H9 (cell line): ENCODE measurements around the gene ASCL1. TPM values are rescaled to one million over a fixed set of nuclear protein-coding genes. Genes with fewer than 3 reads are reported as not detected.

Source experiments
- DNase-seq: peaks from one replicate; pipeline ENCODE4 v3.0.0-alpha.2; 2017
- H2AFZ ChIP-seq: one replicate; pipeline ENCODE4 v1.6.1; 2013; ENCODE audit warnings: mild to moderate bottlenecking, low read length, control low read depth, moderate library complexity
- H2AK5ac ChIP-seq: 2 replicates; pipeline ENCODE4 v1.6.1; 2013; ENCODE audit warnings: low read length, control low read depth, mixed read lengths; ENCODE audit not compliant: insufficient read length
- H2BK120ac ChIP-seq: one replicate; pipeline ENCODE4 v1.6.1; 2013; ENCODE audit warnings: low read depth, mild to moderate bottlenecking, low read length, control low read depth, inconsistent platforms; ENCODE audit not compliant: poor library complexity, severe bottlenecking
- H2BK12ac ChIP-seq: 2 replicates; pipeline ENCODE4 v1.6.1; 2013; ENCODE audit warnings: low read length, control low read depth, mixed read lengths, low read depth; ENCODE audit not compliant: insufficient read length
- H2BK15ac ChIP-seq: 2 replicates; pipeline ENCODE4 v1.6.1; 2013; ENCODE audit warnings: low read depth, low read length, control low read depth
- H2BK20ac ChIP-seq: one replicate; pipeline ENCODE4 v1.6.1; 2013; ENCODE audit warnings: low read depth, mild to moderate bottlenecking, low read length, control low read depth, inconsistent platforms; ENCODE audit not compliant: poor library complexity, severe bottlenecking
- H2BK5ac ChIP-seq: 2 replicates; pipeline ENCODE4 v1.6.1; 2013; ENCODE audit warnings: low read length, control low read depth, mixed read lengths; ENCODE audit not compliant: insufficient read length
- H3K14ac ChIP-seq: 2 replicates; pipeline ENCODE4 v1.6.1; 2013; ENCODE audit warnings: low read length, control low read depth; ENCODE audit not compliant: insufficient read depth
- H3K18ac ChIP-seq: 2 replicates; pipeline ENCODE4 v1.6.1; 2013; ENCODE audit warnings: low read depth, mild to moderate bottlenecking, mixed read lengths, low read length, control low read depth; ENCODE audit not compliant: insufficient read length
- H3K23ac ChIP-seq: 2 replicates; pipeline ENCODE4 v1.6.1; 2013; ENCODE audit warnings: low read length, control low read depth, mixed read lengths, low read depth; ENCODE audit not compliant: insufficient read length
- H3K23me2 ChIP-seq: 2 replicates; pipeline ENCODE4 v1.6.1; 2013; ENCODE audit warnings: low read depth, mild to moderate bottlenecking, mixed read lengths, low read length, control low read depth; ENCODE audit not compliant: insufficient read length, poor library complexity, severe bottlenecking
- H3K27ac ChIP-seq: 2 replicates; pipeline ENCODE4 v1.5.1; 2013; ENCODE audit warnings: low read length, control low read depth, mixed read lengths, low read depth; ENCODE audit not compliant: insufficient read length
- H3K27me3 ChIP-seq: 2 replicates; pipeline ENCODE4 v1.6.1; 2013; ENCODE audit warnings: low read length, control low read depth, inconsistent platforms; ENCODE audit not compliant: insufficient read depth
- H3K4ac ChIP-seq: 2 replicates; pipeline ENCODE4 v1.6.1; 2013; ENCODE audit warnings: low read depth, mild to moderate bottlenecking, control low read depth, inconsistent platforms, low read length, moderate library complexity
- H3K4me1 ChIP-seq: 2 replicates; pipeline ENCODE4 v1.6.1; 2013; ENCODE audit warnings: low read length, control low read depth, inconsistent platforms; ENCODE audit not compliant: insufficient read depth
- H3K4me2 ChIP-seq: 2 replicates; pipeline ENCODE4 v1.6.1; 2013; ENCODE audit warnings: low read length, control low read depth, mixed read lengths; ENCODE audit not compliant: insufficient read length, insufficient read depth
- H3K56ac ChIP-seq: 2 replicates; pipeline ENCODE4 v1.6.1; 2013; ENCODE audit warnings: low read depth, mild to moderate bottlenecking, mixed read lengths, low read length, control low read depth; ENCODE audit not compliant: insufficient read length
- H3K79me1 ChIP-seq: 2 replicates; pipeline ENCODE4 v1.6.1; 2013; ENCODE audit warnings: low read depth, mild to moderate bottlenecking, moderate library complexity, low read length, control low read depth, inconsistent platforms; ENCODE audit not compliant: insufficient read depth, poor library complexity, severe bottlenecking
- H3K79me2 ChIP-seq: 2 replicates; pipeline ENCODE4 v1.6.1; 2013; ENCODE audit warnings: low read length, control low read depth, inconsistent platforms; ENCODE audit not compliant: insufficient read depth
- H3K9ac ChIP-seq: 2 replicates; pipeline ENCODE4 v1.6.1; 2013; ENCODE audit warnings: low read length, control low read depth, mixed read lengths; ENCODE audit not compliant: insufficient read length; ENCODE audit errors: extremely low read depth
- H3K9me3 ChIP-seq: one replicate; pipeline ENCODE4 v1.6.1; 2013; ENCODE audit warnings: low read depth, low read length, inconsistent platforms; ENCODE audit not compliant: control insufficient read depth
- H3T11ph ChIP-seq: one replicate; pipeline ENCODE4 v1.6.1; 2013; ENCODE audit warnings: mild to moderate bottlenecking, low read length, control low read depth, inconsistent platforms
- H4K20me1 ChIP-seq: one replicate; pipeline ENCODE4 v1.6.1; 2013; ENCODE audit not compliant: control insufficient read depth, insufficient read length, insufficient read depth
- H4K5ac ChIP-seq: 2 replicates; pipeline ENCODE4 v1.6.1; 2013; ENCODE audit warnings: low read depth, mild to moderate bottlenecking, mixed read lengths, low read length, control low read depth; ENCODE audit not compliant: insufficient read length
- H4K8ac ChIP-seq: replicated peaks from 2 replicates; pipeline ENCODE4 v1.6.1; 2013; ENCODE audit warnings: low read length, control low read depth, mixed read lengths, low read depth; ENCODE audit not compliant: insufficient read length
- H4K91ac ChIP-seq: 2 replicates; pipeline ENCODE4 v1.6.1; 2013; ENCODE audit warnings: low read depth, mild to moderate bottlenecking, moderate library complexity, mixed read lengths, low read length, control low read depth; ENCODE audit not compliant: insufficient read length
- H3K27ac Mint-ChIP-seq, 3 experiments: 2 replicates in 2 of 3; 3 replicates in 1 of 3; pipeline ENCODE4 v1.8.0; 2020 to 2021; ENCODE audit warnings: mixed read lengths in 3 of 3, mild to moderate bottlenecking in 1 of 3, moderate library complexity in 1 of 3
- H3K27me3 Mint-ChIP-seq: 2 replicates; pipeline ENCODE4 v1.8.0; 2021; ENCODE audit warnings: low read depth, mild to moderate bottlenecking, moderate library complexity, mixed read lengths
- H3K36me3 Mint-ChIP-seq, 3 experiments: 2 replicates in 2 of 3; 3 replicates in 1 of 3; pipeline ENCODE4 v1.8.0; 2020 to 2021; ENCODE audit warnings: low read depth in 3 of 3, mixed read lengths in 3 of 3; ENCODE audit not compliant: insufficient read depth in 1 of 3
- H3K4me1 Mint-ChIP-seq, 2 experiments: 2 replicates each; pipeline ENCODE4 v1.8.0; 2020; ENCODE audit warnings: mixed read lengths in 2 of 2
- H3K4me3 Mint-ChIP-seq, 2 experiments: 2 replicates in 1 of 2; 3 replicates in 1 of 2; pipeline ENCODE4 v1.8.0; 2020 to 2021; ENCODE audit warnings: mild to moderate bottlenecking in 2 of 2, mixed read lengths in 2 of 2, moderate library complexity in 1 of 2
- H3K9me3 Mint-ChIP-seq, 2 experiments: 2 replicates in 1 of 2; 3 replicates in 1 of 2; pipeline ENCODE4 v1.8.0; 2020; ENCODE audit warnings: mild to moderate bottlenecking in 2 of 2, mixed read lengths in 2 of 2, moderate library complexity in 1 of 2
- CTCF ChIP-seq: fragments of 200-600 bp; sonication (generic); conservative IDR thresholded peaks from 3 replicates; pipeline ENCODE4 v1.8.0; 2021; ENCODE audit warnings: antibody characterized with exemption, mild to moderate bottlenecking
- WGBS: extraction: QIAGEN DNeasy Blood & Tissue Kit; methylation state at CpG from one replicate; pipeline ENCODE4 v1.1.7; 2013; ENCODE audit warnings: missing lambda C conversion rate, low lambda C conversion rate, mixed read lengths; ENCODE audit not compliant: insufficient read length; ENCODE audit errors: extremely low coverage; 5-methylcytosine and 5-hydroxymethylcytosine counted together
- total RNA-seq: library from RNA; stranded (reverse); gene quantifications from 2 replicates; pipeline ENCODE4 v1.2.1, GENCODE V29; 2021

ASCL1 gene
- total RNA-seq, 1 experiment from 2014 or later = not detected

- Mint-ChIP-seq H3K4me3 (no peak overlapping the region), H3K27me3 (peaks cover 99% of the 10 kb centered on the region), H3K36me3 (no peaks in the 10 kb centered on the region; a peak in 2 of 7 replicates), H3K27ac (no peak overlapping the region), H3K9me3 (peaks cover 0 to 3% of the 10 kb centered on the region in 2 experiments; a peak in 2 of 5 replicates), H3K4me1 (peaks cover 36 to 56% of the 10 kb centered on the region in 2 experiments)
- H2BK12ac ChIP-seq = no peak overlapping the region
- H3K27me3 ChIP-seq = peaks cover 87% of the 10 kb centered on the region
- no peaks in the 10 kb centered on the region for H3K79me1 ChIP-seq
- DNase-seq = no peak
- H3K14ac ChIP-seq = no peak overlapping the region
- no peak overlapping the region for H3T11ph ChIP-seq
- no peak overlapping the region for H3K18ac ChIP-seq
- H3K27ac ChIP-seq = no peak overlapping the region
- no peak overlapping the region for H2BK15ac ChIP-seq
- H3K23me2 ChIP-seq = peaks cover 26% of the 10 kb centered on the region
- H4K8ac ChIP-seq = no peak overlapping the region
- H3K9me3 ChIP-seq = no peaks in the 10 kb centered on the region
- H3K56ac ChIP-seq = no peak overlapping the region
- WGBS = no CpG with 5 or more reads among the region's 1 CpG
- H3K4me2 ChIP-seq = no peak overlapping the region
- H3K4ac ChIP-seq = no peak overlapping the region
- no peaks in the 10 kb centered on the region for H3K79me2 ChIP-seq
- H2BK20ac ChIP-seq = no peak overlapping the region
- H3K23ac ChIP-seq = no peak overlapping the region
- no peak overlapping the region for H4K91ac ChIP-seq
- no peak for TF ChIP-seq CTCF
- H2BK5ac ChIP-seq = no peak overlapping the region
- no peak overlapping the region for H2AK5ac ChIP-seq
- no peak overlapping the region for H2AFZ ChIP-seq
- H2BK120ac ChIP-seq = no peak overlapping the region
- H3K4me1 ChIP-seq = no peaks in the 10 kb centered on the region
- H4K5ac ChIP-seq = no peak overlapping the region
- no peak overlapping the region for H3K9ac ChIP-seq
- no peaks in the 10 kb centered on the region for H4K20me1 ChIP-seq
Observed at GRCh38 chr12:102954134-102954533, 3.3 kb upstream of the ASCL1 start.
